ENCODE data around the gene SHB.

GRCh38 chr9:37989701-37990100, 79.3 kb downstream of the SHB start:
- no peak for TF ChIP-seq MAX (IDR thresholded peaks at IDR 0.05; ENCODE audit: insufficient read depth, insufficient read length)
- no peak for TF ChIP-seq CTCF (IDR thresholded peaks at IDR 0.05; ENCODE audit: extremely low read depth in 1 of 2, insufficient read depth in 1 of 2, low read depth in 1 of 2, low read length in 2 of 2)
- TF ChIP-seq EZH2 (IDR thresholded peaks at IDR 0.05; ENCODE audit: borderline replicate concordance, low read depth, low read length, severe bottlenecking): no peak
- no peak for TF ChIP-seq POLR2AphosphoS5 (IDR thresholded peaks at IDR 0.05; ENCODE audit: insufficient read depth, low read depth, low read length)
- TF ChIP-seq POLR2A (IDR thresholded peaks at IDR 0.05; ENCODE audit: low read depth, low read length): no peak
- TF ChIP-seq JUN (IDR thresholded peaks at IDR 0.05; ENCODE audit: borderline replicate concordance, insufficient read depth, insufficient read length, low read depth): peak; percentile 60

Data from endothelial cell of umbilical vein (primary cell).